ENCODE data around the gene MCFD2.

MCFD2 gene

GRCh38 chr2:46958431-46959017 lies 42.9 kb upstream of the MCFD2 start:
- TF ChIP-seq, protein P1, sequence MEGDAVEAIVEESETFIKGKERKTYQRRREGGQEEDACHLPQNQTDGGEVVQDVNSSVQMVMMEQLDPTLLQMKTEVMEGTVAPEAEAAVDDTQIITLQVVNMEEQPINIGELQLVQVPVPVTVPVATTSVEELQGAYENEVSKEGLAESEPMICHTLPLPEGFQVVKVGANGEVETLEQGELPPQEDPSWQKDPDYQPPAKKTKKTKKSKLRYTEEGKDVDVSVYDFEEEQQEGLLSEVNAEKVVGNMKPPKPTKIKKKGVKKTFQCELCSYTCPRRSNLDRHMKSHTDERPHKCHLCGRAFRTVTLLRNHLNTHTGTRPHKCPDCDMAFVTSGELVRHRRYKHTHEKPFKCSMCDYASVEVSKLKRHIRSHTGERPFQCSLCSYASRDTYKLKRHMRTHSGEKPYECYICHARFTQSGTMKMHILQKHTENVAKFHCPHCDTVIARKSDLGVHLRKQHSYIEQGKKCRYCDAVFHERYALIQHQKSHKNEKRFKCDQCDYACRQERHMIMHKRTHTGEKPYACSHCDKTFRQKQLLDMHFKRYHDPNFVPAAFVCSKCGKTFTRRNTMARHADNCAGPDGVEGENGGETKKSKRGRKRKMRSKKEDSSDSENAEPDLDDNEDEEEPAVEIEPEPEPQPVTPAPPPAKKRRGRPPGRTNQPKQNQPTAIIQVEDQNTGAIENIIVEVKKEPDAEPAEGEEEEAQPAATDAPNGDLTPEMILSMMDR (conservative IDR thresholded peaks at IDR 0.05; ENCODE audit: low read length): no peak
- no peak overlapping the region for H3K4me3 ChIP-seq (ENCODE audit: low read length)
- no peak for DNase-seq (ENCODE audit: low read depth)

DNA sequence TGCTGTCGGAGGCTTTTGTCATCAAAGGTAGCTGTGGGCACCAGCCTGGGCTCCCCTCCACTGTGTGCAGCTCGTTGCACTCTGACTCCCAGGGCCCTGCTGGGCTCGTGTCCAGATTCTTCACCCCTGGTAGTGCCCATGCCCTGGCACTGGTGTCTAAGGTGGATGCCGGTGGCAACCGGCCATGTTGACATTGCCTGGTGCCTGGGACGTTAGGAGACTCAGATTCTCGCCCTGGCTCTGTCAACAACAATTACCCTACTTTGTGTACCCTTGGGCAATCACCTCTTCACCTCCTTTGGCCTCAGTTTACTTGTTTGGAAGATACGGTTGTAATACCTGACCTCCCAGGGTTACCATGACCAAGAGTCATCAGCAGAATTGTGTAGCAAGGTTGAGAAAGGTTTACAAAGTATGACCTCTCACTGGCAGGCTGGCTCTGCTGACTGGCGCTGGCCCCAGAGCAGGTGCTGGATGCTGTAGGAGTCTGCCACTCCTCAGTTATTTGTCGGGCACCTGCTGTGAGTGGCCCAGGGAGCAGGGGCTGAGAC lies 41.5 kb upstream of the MCFD2 start:
- DNase-seq (ENCODE audit: low read depth): no peak
- H3K4me3 ChIP-seq (ENCODE audit: low read length): no peak overlapping the region
- TF ChIP-seq, protein P1 (conservative IDR thresholded peaks at IDR 0.05; ENCODE audit: low read length): no peak

GRCh38 chr2:46955764-46956163 lies 40.2 kb upstream of the MCFD2 start:
- DNase-seq (ENCODE audit: low read depth): no peak
- no peak overlapping the region for H3K4me3 ChIP-seq (ENCODE audit: low read length)
- TF ChIP-seq, protein P1 (conservative IDR thresholded peaks at IDR 0.05; ENCODE audit: low read length): no peak

- H3K4me3 ChIP-seq (ENCODE audit: low read length): peak overlapping the region; percentile 23
- peak; percentile 94 for DNase-seq (ENCODE audit: low read depth)
- TF ChIP-seq, protein P1 (conservative IDR thresholded peaks at IDR 0.05; ENCODE audit: low read length): no peak
Measured at GRCh38 chr2:46954951-46955571, 39.5 kb upstream of the MCFD2 start.

DNA sequence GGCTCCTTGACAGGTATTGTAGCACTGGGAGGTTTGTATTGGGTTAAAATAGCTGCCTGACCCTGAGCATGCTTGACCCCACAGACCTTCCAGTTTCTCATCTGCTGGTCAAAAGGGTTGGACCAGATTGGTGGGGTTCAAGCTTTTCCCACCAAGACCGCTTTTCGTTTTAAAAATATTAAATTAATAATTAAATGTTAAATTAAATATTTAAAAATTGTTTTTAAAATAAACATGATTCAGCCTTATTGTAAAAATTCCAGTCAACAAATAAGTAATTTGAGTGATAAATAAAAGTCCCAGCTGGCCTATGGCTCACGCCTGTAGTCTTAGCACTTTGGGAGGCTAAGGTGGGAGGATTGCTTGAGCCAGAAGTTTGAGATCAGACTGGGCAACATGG lies 36.6 kb upstream of the MCFD2 start:
- DNase-seq (ENCODE audit: low read depth): no peak
- TF ChIP-seq, protein P1 (conservative IDR thresholded peaks at IDR 0.05; ENCODE audit: low read length): no peak
- H3K4me3 ChIP-seq (ENCODE audit: low read length): no peak overlapping the region

GRCh38 chr2:46951290-46952064 lies 35.9 kb upstream of the MCFD2 start:
- DNase-seq (ENCODE audit: low read depth): no peak
- TF ChIP-seq, protein P1 (conservative IDR thresholded peaks at IDR 0.05; ENCODE audit: low read length): no peak

More at GRCh38 chr2:46951290-46952064, 35.9 kb upstream of the MCFD2 start:
- H3K4me3 ChIP-seq (ENCODE audit: low read length): no peak overlapping the region
